IgD-negative memory B cell (primary cell): ENCODE results near the gene ZNF670. TPM values are rescaled to one million over a fixed set of nuclear protein-coding genes. Genes with fewer than 3 reads are reported as not detected.
"Not testable (repeated sequence)": the region's sequence is repeated elsewhere in the genome, so short reads cannot be mapped to it uniquely, and the experiment has no call there.

ENCODE experiments used
- H3K27ac Mint-ChIP-seq, 3 donors: one replicate each; pipeline ENCODE4 v1.8.0; 2020 to 2022; ENCODE audit warnings: mild to moderate bottlenecking in 3 of 3, mixed read lengths in 3 of 3, moderate library complexity in 1 of 3
- H3K27me3 Mint-ChIP-seq: one replicate; pipeline ENCODE4 v1.8.0; 2021; ENCODE audit warnings: mixed read lengths
- H3K36me3 Mint-ChIP-seq: one replicate; pipeline ENCODE4 v1.8.0; 2020; ENCODE audit warnings: mild to moderate bottlenecking, mixed read lengths
- H3K4me1 Mint-ChIP-seq, 3 donors: one replicate each; pipeline ENCODE4 v1.8.0; 2020 to 2022; ENCODE audit warnings: mixed read lengths in 3 of 3, mild to moderate bottlenecking in 1 of 3
- H3K4me3 Mint-ChIP-seq, 4 donors: one replicate each; pipeline ENCODE4 v1.8.0; 2020 to 2022; ENCODE audit warnings: mild to moderate bottlenecking in 4 of 4, mixed read lengths in 4 of 4, moderate library complexity in 3 of 4
- H3K9me3 Mint-ChIP-seq, 3 donors: one replicate each; pipeline ENCODE4 v1.8.0; 2020 to 2021; ENCODE audit warnings: mixed read lengths in 3 of 3, mild to moderate bottlenecking in 1 of 3
- polyA plus RNA-seq: library from polyadenylated mRNA; unstranded; fragments of 300-500 nt; fragmentation: Illumina TruSeq; gene quantifications from one replicate; pipeline ENCODE4 v1.2.3, GENCODE V29; 2021

The ZNF670 gene
- 3.3 TPM for polyA plus RNA-seq

GRCh38 chr1:247078258-247079140 is at the start of gene ZNF670:
TSS of gene ZNF670 (minus strand) at chr1:247078811. CDS start at chr1:247078596, 215 bp downstream.
- H3K4me1 Mint-ChIP-seq = peaks cover 20 to 30% (median 28%) of the 10 kb centered on the region in 3 donors

GRCh38 chr1:247127519-247128282 is 49.1 kb upstream of the ZNF670 start:
- H3K27ac Mint-ChIP-seq = peak overlapping the region; percentile 33 to 93 (median 64)

More at GRCh38 chr1:247078258-247079140, at the start of gene ZNF670:
- Mint-ChIP-seq H3K36me3 (no peaks in the 10 kb centered on the region), H3K9me3 (peaks cover 0 to 6% (median 6%) of the 10 kb centered on the region in 3 donors), H3K27me3 (peaks cover 1% of the 10 kb centered on the region), H3K27ac (peak within 1 kb of the TSS; percentile 66 to 90 (median 89)), H3K4me3 (peak within 1 kb of the TSS; percentile 94 to 99 (median 96))

GRCh38 chr1:247126601-247127000 is 48.0 kb upstream of the ZNF670 start:
- H3K9me3 Mint-ChIP-seq, H3K27ac Mint-ChIP-seq, H3K27me3 Mint-ChIP-seq, H3K4me3 Mint-ChIP-seq, H3K4me1 Mint-ChIP-seq, H3K36me3 Mint-ChIP-seq: not testable (repeated sequence)

More at GRCh38 chr1:247127519-247128282, 49.1 kb upstream of the ZNF670 start:
- H3K36me3 Mint-ChIP-seq, H3K27me3 Mint-ChIP-seq, H3K9me3 Mint-ChIP-seq, H3K4me1 Mint-ChIP-seq: not testable (repeated sequence)
- H3K4me3 Mint-ChIP-seq = peak overlapping the region; percentile 84 to 94 (median 88)

GRCh38 chr1:247126166-247126565 is 47.6 kb upstream of the ZNF670 start:
- not testable (repeated sequence) for H3K9me3 Mint-ChIP-seq

GRCh38 chr1:247121382-247121781 is 42.8 kb upstream of the ZNF670 start:
- H3K9me3 Mint-ChIP-seq = peaks cover 0 to 3% (median 2%) of the 10 kb centered on the region in 3 donors
- no peaks in the 10 kb centered on the region for H3K36me3 Mint-ChIP-seq
- no peaks in the 10 kb centered on the region for H3K27me3 Mint-ChIP-seq
- no peak overlapping the region for H3K4me3 Mint-ChIP-seq
- H3K27ac Mint-ChIP-seq = peak overlapping the region in 1 of 3 donors; percentile 67
- H3K4me1 Mint-ChIP-seq = peaks cover 0 to 1% (median 0%) of the 10 kb centered on the region in 3 donors

More at GRCh38 chr1:247126166-247126565, 47.6 kb upstream of the ZNF670 start:
- H3K36me3 Mint-ChIP-seq, H3K4me1 Mint-ChIP-seq, H3K27me3 Mint-ChIP-seq, H3K27ac Mint-ChIP-seq, H3K4me3 Mint-ChIP-seq: not testable (repeated sequence)

- not testable (repeated sequence) for H3K27me3 Mint-ChIP-seq, H3K4me3 Mint-ChIP-seq, H3K9me3 Mint-ChIP-seq, H3K27ac Mint-ChIP-seq, H3K36me3 Mint-ChIP-seq, H3K4me1 Mint-ChIP-seq
These were observed 41.7 kb upstream of the ZNF670 start for GRCh38 chr1:247120408-247120668.

- no peaks in the 10 kb centered on the region for H3K36me3 Mint-ChIP-seq
- no peaks in the 10 kb centered on the region for H3K27me3 Mint-ChIP-seq
- peak overlapping the region in 1 of 3 donors; percentile 42 for H3K27ac Mint-ChIP-seq
- peaks cover 0 to 1% (median 0%) of the 10 kb centered on the region in 3 donors for H3K4me1 Mint-ChIP-seq
- no peak overlapping the region for H3K4me3 Mint-ChIP-seq
- peaks cover 0 to 3% (median 2%) of the 10 kb centered on the region in 3 donors for H3K9me3 Mint-ChIP-seq
These were observed 41.2 kb upstream of the ZNF670 start for GRCh38 chr1:247119600-247120407.

- Mint-ChIP-seq H3K4me3 (no peak overlapping the region), H3K27ac (peak overlapping the region in 1 of 3 donors; percentile 42)
These were observed 40.4 kb upstream of the ZNF670 start for GRCh38 chr1:247118946-247119446.

GRCh38 chr1:247115545-247115944 is 36.9 kb upstream of the ZNF670 start:
- Mint-ChIP-seq H3K27me3 (peaks cover 16% of the 10 kb centered on the region), H3K4me3 (no peak overlapping the region), H3K36me3 (no peaks in the 10 kb centered on the region), H3K4me1 (peaks cover 0 to 5% (median 4%) of the 10 kb centered on the region in 3 donors), H3K27ac (no peak overlapping the region), H3K9me3 (peaks cover 0 to 6% (median 0%) of the 10 kb centered on the region in 3 donors)

More at GRCh38 chr1:247118946-247119446, 40.4 kb upstream of the ZNF670 start:
- no peaks in the 10 kb centered on the region for H3K36me3 Mint-ChIP-seq
- H3K27me3 Mint-ChIP-seq = no peaks in the 10 kb centered on the region
- H3K9me3 Mint-ChIP-seq = peaks cover 0 to 3% (median 2%) of the 10 kb centered on the region in 3 donors
- H3K4me1 Mint-ChIP-seq = no peaks in the 10 kb centered on the region

- Mint-ChIP-seq H3K4me1 (peaks cover 0 to 5% (median 4%) of the 10 kb centered on the region in 3 donors), H3K27me3 (peaks cover 19% of the 10 kb centered on the region), H3K9me3 (peaks cover 0 to 6% (median 0%) of the 10 kb centered on the region in 3 donors), H3K36me3 (no peaks in the 10 kb centered on the region), H3K27ac (no peak overlapping the region), H3K4me3 (no peak overlapping the region)
These were observed 36.5 kb upstream of the ZNF670 start for GRCh38 chr1:247115141-247115510.

- Mint-ChIP-seq H3K4me1 (peaks cover 0 to 5% (median 4%) of the 10 kb centered on the region in 3 donors), H3K27me3 (peaks cover 25% of the 10 kb centered on the region), H3K36me3 (no peaks in the 10 kb centered on the region), H3K27ac (no peak overlapping the region), H3K9me3 (peaks cover 0 to 6% (median 0%) of the 10 kb centered on the region in 3 donors), H3K4me3 (peak overlapping the region in 1 of 4 donors; percentile 22)
These were observed 35.9 kb upstream of the ZNF670 start for GRCh38 chr1:247114351-247115140.

GRCh38 chr1:247113733-247114271 is 35.2 kb upstream of the ZNF670 start:
- no peaks in the 10 kb centered on the region for H3K36me3 Mint-ChIP-seq
- peak overlapping the region in 2 of 4 donors; percentile 63 to 70 for H3K4me3 Mint-ChIP-seq
- H3K27ac Mint-ChIP-seq = peak overlapping the region in 1 of 3 donors; percentile 23
- peaks cover 32% of the 10 kb centered on the region for H3K27me3 Mint-ChIP-seq
- H3K9me3 Mint-ChIP-seq = peaks cover 0 to 6% (median 0%) of the 10 kb centered on the region in 3 donors
- H3K4me1 Mint-ChIP-seq = peaks cover 0 to 5% (median 4%) of the 10 kb centered on the region in 3 donors

- H3K4me3 Mint-ChIP-seq = peak overlapping the region in 2 of 4 donors; percentile 68 to 70
These were observed 34.5 kb upstream of the ZNF670 start for GRCh38 chr1:247113094-247113497.

More at GRCh38 chr1:247113094-247113497, 34.5 kb upstream of the ZNF670 start:
- Mint-ChIP-seq H3K4me1 (peaks cover 0 to 5% (median 4%) of the 10 kb centered on the region in 3 donors), H3K27ac (no peak overlapping the region), H3K9me3 (peaks cover 0 to 6% (median 0%) of the 10 kb centered on the region in 3 donors), H3K36me3 (peaks cover 4% of the 10 kb centered on the region), H3K27me3 (peaks cover 35% of the 10 kb centered on the region)
